ENCODE data around the gene ELOVL6.

ELOVL6 gene

GRCh38 chr4:110132816-110133719 lies 65.3 kb downstream of the ELOVL6 start:
- Mint-ChIP-seq H3K4me3 (no peak overlapping the region), H3K27ac (no peak overlapping the region)

GRCh38 chr4:110131916-110132315 lies 66.5 kb downstream of the ELOVL6 start:
- DNase-seq = no peak
- H3K4me3 Mint-ChIP-seq = no peak overlapping the region
- no peak overlapping the region for H3K27ac Mint-ChIP-seq
- H3K4me1 Mint-ChIP-seq (ENCODE audit: low read depth) = peaks cover 14% of the 10 kb centered on the region
- no peaks in the 10 kb centered on the region for H3K27me3 Mint-ChIP-seq
- H3K9me3 Mint-ChIP-seq = no peaks in the 10 kb centered on the region
- H3K36me3 Mint-ChIP-seq (ENCODE audit: low read depth) = no peaks in the 10 kb centered on the region

More at GRCh38 chr4:110132816-110133719, 65.3 kb downstream of the ELOVL6 start:
- DNase-seq = no peak
- Mint-ChIP-seq H3K4me1 (ENCODE audit: low read depth) (peaks cover 14% of the 10 kb centered on the region), H3K9me3 (no peaks in the 10 kb centered on the region), H3K27me3 (no peaks in the 10 kb centered on the region), H3K36me3 (ENCODE audit: low read depth) (no peaks in the 10 kb centered on the region)

- H3K36me3 Mint-ChIP-seq (ENCODE audit: low read depth) = peaks cover 4% of the 10 kb centered on the region
- H3K27ac Mint-ChIP-seq = no peak overlapping the region
- H3K9me3 Mint-ChIP-seq = no peaks in the 10 kb centered on the region
- peaks cover 14% of the 10 kb centered on the region for H3K4me1 Mint-ChIP-seq (ENCODE audit: low read depth)
- no peaks in the 10 kb centered on the region for H3K27me3 Mint-ChIP-seq
- DNase-seq = no peak
- no peak overlapping the region for H3K4me3 Mint-ChIP-seq
Observed at GRCh38 chr4:110130576-110131358, 67.6 kb downstream of the ELOVL6 start.

- peaks cover 4% of the 10 kb centered on the region for H3K36me3 Mint-ChIP-seq (ENCODE audit: low read depth)
- H3K27me3 Mint-ChIP-seq = no peaks in the 10 kb centered on the region
- H3K4me3 Mint-ChIP-seq = no peak overlapping the region
- peaks cover 14% of the 10 kb centered on the region for H3K4me1 Mint-ChIP-seq (ENCODE audit: low read depth)
- H3K27ac Mint-ChIP-seq = no peak overlapping the region
- DNase-seq = no peak
- H3K9me3 Mint-ChIP-seq = no peaks in the 10 kb centered on the region
Observed at GRCh38 chr4:110129544-110129943, 68.9 kb downstream of the ELOVL6 start.

GRCh38 chr4:110128472-110128919 lies 69.9 kb downstream of the ELOVL6 start:
- no peaks in the 10 kb centered on the region for H3K9me3 Mint-ChIP-seq
- no peak overlapping the region for H3K4me3 Mint-ChIP-seq
- peaks cover 4% of the 10 kb centered on the region for H3K36me3 Mint-ChIP-seq (ENCODE audit: low read depth)
- no peak for DNase-seq
- no peaks in the 10 kb centered on the region for H3K27me3 Mint-ChIP-seq
- peaks cover 14% of the 10 kb centered on the region for H3K4me1 Mint-ChIP-seq (ENCODE audit: low read depth)
- H3K27ac Mint-ChIP-seq = peak overlapping the region; percentile 58

- no peak overlapping the region for H3K4me3 Mint-ChIP-seq
- H3K36me3 Mint-ChIP-seq (ENCODE audit: low read depth) = peaks cover 4% of the 10 kb centered on the region
- DNase-seq = no peak
- H3K27me3 Mint-ChIP-seq = no peaks in the 10 kb centered on the region
- H3K4me1 Mint-ChIP-seq (ENCODE audit: low read depth) = peaks cover 14% of the 10 kb centered on the region
- H3K9me3 Mint-ChIP-seq = no peaks in the 10 kb centered on the region
- H3K27ac Mint-ChIP-seq = no peak overlapping the region
Observed at GRCh38 chr4:110128029-110128428, 70.4 kb downstream of the ELOVL6 start.

- Mint-ChIP-seq H3K27ac (no peak overlapping the region), H3K27me3 (no peaks in the 10 kb centered on the region), H3K9me3 (no peaks in the 10 kb centered on the region), H3K36me3 (ENCODE audit: low read depth) (peaks cover 4% of the 10 kb centered on the region), H3K4me3 (no peak overlapping the region), H3K4me1 (ENCODE audit: low read depth) (peaks cover 20% of the 10 kb centered on the region)
- no peak for DNase-seq
Observed at GRCh38 chr4:110124711-110125110, 73.7 kb downstream of the ELOVL6 start.

GRCh38 chr4:110122201-110122600 lies 76.2 kb downstream of the ELOVL6 start:
- peaks cover 4% of the 10 kb centered on the region for H3K36me3 Mint-ChIP-seq (ENCODE audit: low read depth)
- H3K27me3 Mint-ChIP-seq = no peaks in the 10 kb centered on the region
- H3K9me3 Mint-ChIP-seq = no peaks in the 10 kb centered on the region
- H3K4me3 Mint-ChIP-seq = no peak overlapping the region
- H3K4me1 Mint-ChIP-seq (ENCODE audit: low read depth) = peaks cover 10% of the 10 kb centered on the region
- no peak overlapping the region for H3K27ac Mint-ChIP-seq
- DNase-seq = no peak

GRCh38 chr4:110120506-110120905 lies 77.9 kb downstream of the ELOVL6 start:
- H3K9me3 Mint-ChIP-seq = no peaks in the 10 kb centered on the region
- no peak overlapping the region for H3K4me3 Mint-ChIP-seq
- H3K27ac Mint-ChIP-seq = no peak overlapping the region
- H3K27me3 Mint-ChIP-seq = no peaks in the 10 kb centered on the region
- no peak for DNase-seq
- peaks cover 10% of the 10 kb centered on the region for H3K4me1 Mint-ChIP-seq (ENCODE audit: low read depth)
- H3K36me3 Mint-ChIP-seq (ENCODE audit: low read depth) = no peaks in the 10 kb centered on the region

- Mint-ChIP-seq H3K9me3 (no peaks in the 10 kb centered on the region), H3K27me3 (no peaks in the 10 kb centered on the region), H3K36me3 (ENCODE audit: low read depth) (no peaks in the 10 kb centered on the region), H3K4me3 (no peak overlapping the region), H3K27ac (no peak overlapping the region), H3K4me1 (ENCODE audit: low read depth) (peaks cover 10% of the 10 kb centered on the region)
- DNase-seq = no peak
Observed at GRCh38 chr4:110119880-110120279, 78.5 kb downstream of the ELOVL6 start.

- peaks cover 10% of the 10 kb centered on the region for H3K4me1 Mint-ChIP-seq (ENCODE audit: low read depth)
- H3K27ac Mint-ChIP-seq = no peak overlapping the region
- H3K9me3 Mint-ChIP-seq = no peaks in the 10 kb centered on the region
- H3K4me3 Mint-ChIP-seq = no peak overlapping the region
- no peak for DNase-seq
- H3K36me3 Mint-ChIP-seq (ENCODE audit: low read depth) = no peaks in the 10 kb centered on the region
- H3K27me3 Mint-ChIP-seq = no peaks in the 10 kb centered on the region
Observed at GRCh38 chr4:110119337-110119736, 79.1 kb downstream of the ELOVL6 start.

- Mint-ChIP-seq H3K9me3 (no peaks in the 10 kb centered on the region), H3K27me3 (no peaks in the 10 kb centered on the region), H3K4me3 (no peak overlapping the region), H3K27ac (no peak overlapping the region), H3K36me3 (ENCODE audit: low read depth) (peaks cover 6% of the 10 kb centered on the region), H3K4me1 (ENCODE audit: low read depth) (peaks cover 5% of the 10 kb centered on the region)
- no peak for DNase-seq
Observed at GRCh38 chr4:110112056-110112455, 86.4 kb downstream of the ELOVL6 start.

- Mint-ChIP-seq H3K9me3 (no peaks in the 10 kb centered on the region), H3K4me3 (no peak overlapping the region), H3K27me3 (no peaks in the 10 kb centered on the region), H3K36me3 (ENCODE audit: low read depth) (peaks cover 14% of the 10 kb centered on the region), H3K27ac (no peak overlapping the region), H3K4me1 (ENCODE audit: low read depth) (peaks cover 8% of the 10 kb centered on the region)
- DNase-seq = no peak
Observed at GRCh38 chr4:110109455-110109854, 89.0 kb downstream of the ELOVL6 start.

- peaks cover 8% of the 10 kb centered on the region for H3K4me1 Mint-ChIP-seq (ENCODE audit: low read depth)
- no peak overlapping the region for H3K27ac Mint-ChIP-seq
- H3K4me3 Mint-ChIP-seq = no peak overlapping the region
- no peaks in the 10 kb centered on the region for H3K27me3 Mint-ChIP-seq
- no peaks in the 10 kb centered on the region for H3K9me3 Mint-ChIP-seq
- H3K36me3 Mint-ChIP-seq (ENCODE audit: low read depth) = peaks cover 14% of the 10 kb centered on the region
- DNase-seq = no peak
Observed at GRCh38 chr4:110108960-110109359, 89.5 kb downstream of the ELOVL6 start.

GRCh38 chr4:110108422-110108821 lies 90.0 kb downstream of the ELOVL6 start:
- DNase-seq = no peak
- Mint-ChIP-seq H3K4me1 (ENCODE audit: low read depth) (peaks cover 8% of the 10 kb centered on the region), H3K4me3 (no peak overlapping the region), H3K27ac (no peak overlapping the region), H3K27me3 (no peaks in the 10 kb centered on the region), H3K9me3 (no peaks in the 10 kb centered on the region), H3K36me3 (ENCODE audit: low read depth) (peaks cover 12% of the 10 kb centered on the region)

Measured in activated T-cell treated with anti-CD3 and anti-CD28 coated beads, Interleukin-2, amount 50 U/mL, for 24 hours (primary cell).